ENCODE measurements around the gene NEK2. TPM values are rescaled to one million over a fixed set of nuclear protein-coding genes. Genes with fewer than 3 reads are reported as not detected.
A peak's percentile ranks its signal among the peaks of the same experiment; 100 is the strongest.

NEK2 gene
- total and polyA plus RNA-seq, 2 of the 13 experiments (the other 11 are each of a cell fraction or from before 2014, with no cell fraction given) = 10.9 to 40.8 TPM

GRCh38 chr1:211648980-211649934 is 26.2 kb downstream of the NEK2 start (continued):
- TF ChIP-seq BCL6 (CRISPR knock-in tag; IDR thresholded peaks at IDR 0.05) (peak; percentile 42; the same call in 1 of the 2 replicates), ZNF704 (CRISPR knock-in tag; IDR thresholded peaks at IDR 0.05; ENCODE audit: borderline replicate concordance) (no peak), STAG1 (CRISPR knock-in tag; IDR thresholded peaks at IDR 0.05) (peak; percentile 74), FOXA3 (CRISPR knock-in tag; IDR thresholded peaks at IDR 0.05) (0 out of 2 replicates have a peak, but pooled peaks have one; percentile 5), RAD21 (CRISPR knock-in tag; IDR thresholded peaks at IDR 0.05) (peak; percentile 81), XRCC5 (optimal IDR thresholded peaks at IDR 0.05; ENCODE audit: low read length) (peak; percentile 31), IRF9 (CRISPR knock-in tag; IDR thresholded peaks at IDR 0.05; ENCODE audit: borderline replicate concordance) (0 out of 2 replicates have a peak, but pooled peaks have one; percentile 12), ZBTB25 (CRISPR knock-in tag; IDR thresholded peaks at IDR 0.05) (0 out of 2 replicates have a peak, but pooled peaks have one; percentile 19), SOX13 (IDR thresholded peaks at IDR 0.05) (no peak), SOX13 (CRISPR knock-in tag; conservative IDR thresholded peaks at IDR 0.05 in 1 of 2, IDR thresholded peaks at IDR 0.05 in 1 of 2) (peak in 1 of 2 experiments; percentile 12; a peak in 1 of 4 replicates), SMC3 (IDR thresholded peaks at IDR 0.05; ENCODE audit: low read length) (peak; percentile 65), ZNF263 (CRISPR knock-in tag; IDR thresholded peaks at IDR 0.05) (peak; percentile 73; the same call in 1 of the 2 replicates), ZC3H13 (CRISPR knock-in tag; IDR thresholded peaks at IDR 0.05) (no peak), SRF (IDR thresholded peaks at IDR 0.05; ENCODE audit: low read depth, low read length) (0 out of 2 replicates have a peak, but pooled peaks have one; percentile 11)
- TF ChIP-seq, protein P1, sequence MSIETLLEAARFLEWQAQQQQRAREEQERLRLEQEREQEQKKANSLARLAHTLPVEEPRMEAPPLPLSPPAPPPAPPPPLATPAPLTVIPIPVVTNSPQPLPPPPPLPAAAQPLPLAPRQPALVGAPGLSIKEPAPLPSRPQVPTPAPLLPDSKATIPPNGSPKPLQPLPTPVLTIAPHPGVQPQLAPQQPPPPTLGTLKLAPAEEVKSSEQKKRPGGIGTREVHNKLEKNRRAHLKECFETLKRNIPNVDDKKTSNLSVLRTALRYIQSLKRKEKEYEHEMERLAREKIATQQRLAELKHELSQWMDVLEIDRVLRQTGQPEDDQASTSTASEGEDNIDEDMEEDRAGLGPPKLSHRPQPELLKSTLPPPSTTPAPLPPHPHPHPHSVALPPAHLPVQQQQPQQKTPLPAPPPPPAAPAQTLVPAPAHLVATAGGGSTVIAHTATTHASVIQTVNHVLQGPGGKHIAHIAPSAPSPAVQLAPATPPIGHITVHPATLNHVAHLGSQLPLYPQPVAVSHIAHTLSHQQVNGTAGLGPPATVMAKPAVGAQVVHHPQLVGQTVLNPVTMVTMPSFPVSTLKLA (IDR thresholded peaks at IDR 0.05) = peak; percentile 54
- TF ChIP-seq, protein P2, sequence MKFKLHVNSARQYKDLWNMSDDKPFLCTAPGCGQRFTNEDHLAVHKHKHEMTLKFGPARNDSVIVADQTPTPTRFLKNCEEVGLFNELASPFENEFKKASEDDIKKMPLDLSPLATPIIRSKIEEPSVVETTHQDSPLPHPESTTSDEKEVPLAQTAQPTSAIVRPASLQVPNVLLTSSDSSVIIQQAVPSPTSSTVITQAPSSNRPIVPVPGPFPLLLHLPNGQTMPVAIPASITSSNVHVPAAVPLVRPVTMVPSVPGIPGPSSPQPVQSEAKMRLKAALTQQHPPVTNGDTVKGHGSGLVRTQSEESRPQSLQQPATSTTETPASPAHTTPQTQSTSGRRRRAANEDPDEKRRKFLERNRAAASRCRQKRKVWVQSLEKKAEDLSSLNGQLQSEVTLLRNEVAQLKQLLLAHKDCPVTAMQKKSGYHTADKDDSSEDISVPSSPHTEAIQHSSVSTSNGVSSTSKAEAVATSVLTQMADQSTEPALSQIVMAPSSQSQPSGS (CRISPR knock-in tag; IDR thresholded peaks at IDR 0.05) = no peak
- TF ChIP-seq, protein P3, sequence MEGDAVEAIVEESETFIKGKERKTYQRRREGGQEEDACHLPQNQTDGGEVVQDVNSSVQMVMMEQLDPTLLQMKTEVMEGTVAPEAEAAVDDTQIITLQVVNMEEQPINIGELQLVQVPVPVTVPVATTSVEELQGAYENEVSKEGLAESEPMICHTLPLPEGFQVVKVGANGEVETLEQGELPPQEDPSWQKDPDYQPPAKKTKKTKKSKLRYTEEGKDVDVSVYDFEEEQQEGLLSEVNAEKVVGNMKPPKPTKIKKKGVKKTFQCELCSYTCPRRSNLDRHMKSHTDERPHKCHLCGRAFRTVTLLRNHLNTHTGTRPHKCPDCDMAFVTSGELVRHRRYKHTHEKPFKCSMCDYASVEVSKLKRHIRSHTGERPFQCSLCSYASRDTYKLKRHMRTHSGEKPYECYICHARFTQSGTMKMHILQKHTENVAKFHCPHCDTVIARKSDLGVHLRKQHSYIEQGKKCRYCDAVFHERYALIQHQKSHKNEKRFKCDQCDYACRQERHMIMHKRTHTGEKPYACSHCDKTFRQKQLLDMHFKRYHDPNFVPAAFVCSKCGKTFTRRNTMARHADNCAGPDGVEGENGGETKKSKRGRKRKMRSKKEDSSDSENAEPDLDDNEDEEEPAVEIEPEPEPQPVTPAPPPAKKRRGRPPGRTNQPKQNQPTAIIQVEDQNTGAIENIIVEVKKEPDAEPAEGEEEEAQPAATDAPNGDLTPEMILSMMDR (CRISPR knock-in tag; IDR thresholded peaks at IDR 0.05) = peak; percentile 70

Data from HepG2 (cell line).